Cerebellar nuclear complex (tissue), 1 donor: ENCODE results near the gene WWOX.

Source experiments
- DNase-seq, 2 experiments: peaks; one replicate each; lab custom pipeline; 2025; lab: John Stamatoyannopoulos, UW

Gene WWOX

GRCh38 chr16:78300469-78300868 is 201.0 kb downstream of the WWOX start:
- no peak for DNase-seq

GRCh38 chr16:78303946-78304345 is 204.5 kb downstream of the WWOX start:
- DNase-seq, result no peak

- DNase-seq, result no peak
Measured at GRCh38 chr16:78306361-78306760, 206.9 kb downstream of the WWOX start.

DNA sequence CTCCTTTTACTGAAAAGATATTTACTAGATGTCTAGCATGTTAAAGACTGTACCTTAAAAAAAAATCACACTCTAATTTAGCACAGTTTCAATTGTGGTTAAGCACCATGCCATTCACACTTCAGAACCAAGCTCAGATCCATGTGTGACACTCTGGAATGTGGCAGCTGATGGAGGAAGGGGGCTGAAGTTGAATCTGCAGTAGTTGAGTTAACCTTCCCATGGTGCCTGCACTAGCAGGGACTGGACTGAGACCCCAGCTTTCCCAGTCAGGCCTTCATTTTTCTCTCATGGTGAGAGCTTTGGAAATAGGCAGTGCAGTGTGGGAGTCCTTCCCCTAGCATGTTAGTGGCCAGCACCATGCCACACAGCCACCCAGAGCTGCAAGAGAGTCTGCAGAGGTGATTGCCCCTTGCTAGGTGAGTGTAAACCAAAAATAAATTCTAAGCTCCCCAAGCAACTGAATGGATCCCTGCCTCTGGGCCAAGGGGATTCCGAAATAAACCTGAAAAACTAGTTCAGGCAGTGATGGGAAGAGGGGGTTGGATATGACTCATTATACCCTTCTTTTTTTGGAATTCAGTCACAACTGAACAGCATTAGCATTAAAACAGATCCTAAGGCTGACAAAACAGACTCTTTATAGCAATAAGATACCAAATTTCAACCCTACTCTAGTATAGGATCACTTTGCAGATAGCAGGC is 208.5 kb downstream of the WWOX start:
- DNase-seq, result no peak

- no peak for DNase-seq
Measured at GRCh38 chr16:78309763-78310162, 210.3 kb downstream of the WWOX start.

- no peak for DNase-seq
Measured at GRCh38 chr16:78310196-78310595, 210.7 kb downstream of the WWOX start.

DNA sequence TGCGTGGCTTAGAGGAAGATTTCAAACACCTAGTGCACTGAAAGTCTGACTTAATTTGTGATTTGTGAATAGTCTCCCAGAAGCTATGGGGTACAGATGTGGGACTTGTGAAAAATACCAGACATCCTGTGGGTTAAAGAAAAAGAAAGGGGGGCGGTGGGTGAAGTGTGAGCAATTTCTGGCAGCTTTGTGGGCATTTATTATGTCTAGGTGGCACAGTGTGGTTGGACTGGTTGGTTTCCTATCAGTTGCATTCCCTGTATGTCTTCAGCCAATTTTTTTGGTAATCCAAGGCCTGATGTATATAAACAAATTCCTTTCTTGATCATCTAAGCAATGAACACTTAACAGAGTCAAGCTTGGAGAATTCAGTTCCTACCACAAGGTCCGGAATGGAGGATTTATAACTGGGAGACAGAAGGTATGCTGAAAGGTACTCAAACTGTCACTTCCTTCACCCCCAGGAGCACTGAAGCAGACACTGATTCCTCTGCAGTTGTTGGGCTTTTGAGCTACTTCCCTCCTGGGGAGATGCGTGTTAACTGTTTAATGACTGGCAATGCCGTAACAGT is 211.6 kb downstream of the WWOX start:
- DNase-seq, result no peak

GRCh38 chr16:78311831-78312230 is 212.4 kb downstream of the WWOX start:
- no peak for DNase-seq

DNA sequence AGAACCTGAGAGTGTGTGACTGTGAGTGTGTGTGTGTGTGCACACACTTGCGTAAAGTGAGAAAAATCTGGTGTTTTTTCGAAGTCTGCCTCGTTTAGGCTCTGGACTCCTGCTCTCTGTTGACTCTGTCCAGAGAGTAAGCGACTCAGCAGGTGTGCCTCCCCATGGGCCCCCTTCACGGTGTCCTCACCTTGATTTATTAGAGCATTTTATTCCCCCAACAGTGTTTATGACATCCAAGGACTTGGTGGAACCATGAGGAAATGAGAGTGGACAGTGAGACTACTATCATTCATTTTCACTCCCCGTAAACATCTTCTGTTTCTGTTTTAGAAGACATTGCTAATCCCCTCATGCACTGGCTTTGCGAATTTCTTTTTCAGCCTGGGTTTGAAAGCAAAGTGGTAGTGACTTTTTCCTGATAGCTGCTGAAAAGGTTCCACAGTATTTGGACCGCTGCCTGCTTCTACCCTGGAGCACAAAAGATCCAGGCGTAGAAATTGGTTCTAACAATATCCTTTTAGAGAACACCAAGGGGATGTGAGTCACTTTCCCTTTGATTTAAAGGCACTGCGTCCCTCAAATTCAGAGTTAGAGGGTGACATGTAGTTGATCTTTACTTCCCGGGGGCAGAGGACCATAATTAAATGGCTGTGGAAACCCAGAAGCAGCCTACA is 218.2 kb downstream of the WWOX start:
- DNase-seq, result no peak

DNA sequence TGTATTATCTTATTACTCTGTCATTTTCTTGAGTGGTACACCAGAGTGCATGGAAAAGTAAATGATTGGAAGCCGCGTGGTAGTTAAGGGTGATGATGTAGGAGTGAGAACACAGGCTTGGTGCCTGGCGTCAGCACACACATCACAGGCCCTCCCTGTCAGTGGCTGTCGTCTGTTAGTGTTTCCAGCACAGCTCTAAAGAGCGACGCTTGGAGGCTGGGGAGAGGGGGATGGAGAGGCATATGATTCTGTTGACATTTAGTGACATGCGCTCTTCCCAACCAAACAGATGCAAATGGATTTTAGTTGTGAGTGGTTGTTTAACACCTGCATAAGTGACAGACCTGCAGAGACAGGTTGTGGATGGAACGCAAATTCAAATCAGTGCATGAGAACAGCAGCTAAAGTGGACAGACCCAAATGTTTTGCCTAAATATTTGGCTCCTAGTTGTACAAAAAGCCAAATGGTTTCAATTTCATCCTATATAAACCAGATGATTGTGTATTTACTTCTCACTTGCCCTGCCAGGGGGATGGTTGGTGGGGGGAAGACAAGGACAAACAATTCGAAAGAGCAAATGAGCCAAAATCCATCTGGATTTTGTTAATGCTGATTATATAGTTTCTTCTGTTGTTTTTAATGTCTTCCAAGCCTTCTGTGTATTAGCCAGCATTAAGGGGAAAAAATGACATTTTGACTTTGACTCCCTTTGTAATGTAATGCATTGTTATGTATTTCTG is 222.3 kb downstream of the WWOX start:
- DNase-seq, result no peak

DNA sequence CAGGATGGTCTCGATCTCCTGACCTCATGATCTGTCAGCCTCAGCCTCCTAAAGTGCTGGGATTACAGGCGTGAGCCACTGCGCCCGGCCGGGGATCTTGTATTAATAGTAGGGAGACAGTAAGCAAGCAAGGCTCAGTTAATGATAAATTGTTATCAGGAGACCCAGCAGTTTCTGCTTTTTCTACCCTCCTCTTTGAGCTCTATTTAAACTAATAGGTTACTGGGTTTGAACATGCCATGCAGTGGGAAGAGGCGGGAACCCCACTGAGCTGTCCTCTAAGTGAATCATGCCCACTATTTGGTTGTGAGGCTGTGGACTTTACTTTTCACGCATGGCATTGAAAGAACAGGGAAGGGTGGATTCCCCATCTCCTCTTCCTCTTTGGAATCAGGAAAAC is 223.9 kb downstream of the WWOX start:
- DNase-seq, result no peak

DNA sequence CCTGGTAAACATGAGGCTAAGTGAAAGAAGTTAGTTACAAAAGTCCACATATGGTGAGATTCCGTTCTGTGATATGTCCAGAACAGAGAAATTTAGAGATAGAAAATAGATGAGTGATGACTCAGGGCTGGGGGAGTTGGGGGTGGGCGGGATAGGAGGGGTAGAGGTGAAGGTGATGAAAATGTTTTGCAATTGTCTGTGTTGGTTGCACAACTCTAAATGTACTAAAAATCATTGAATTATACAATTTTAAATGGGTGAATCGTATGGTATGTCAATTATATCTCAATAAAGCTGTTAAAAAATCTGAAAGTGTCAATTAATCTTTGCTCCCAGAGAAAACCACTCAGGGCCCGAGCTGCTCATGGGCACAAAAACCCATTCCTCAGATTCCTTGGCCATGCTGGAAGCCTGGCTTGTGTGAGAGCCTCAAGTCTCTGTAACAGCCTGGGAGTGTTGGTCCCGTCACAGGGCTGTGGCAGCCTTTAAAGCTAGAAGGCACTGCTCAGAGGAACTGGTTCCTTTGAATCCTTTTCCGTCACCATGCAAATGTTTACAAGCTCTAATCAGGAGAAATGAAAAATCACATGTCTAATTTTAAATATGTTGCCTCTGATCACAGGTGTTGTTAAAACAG is 225.3 kb downstream of the WWOX start:
- no peak for DNase-seq

DNA sequence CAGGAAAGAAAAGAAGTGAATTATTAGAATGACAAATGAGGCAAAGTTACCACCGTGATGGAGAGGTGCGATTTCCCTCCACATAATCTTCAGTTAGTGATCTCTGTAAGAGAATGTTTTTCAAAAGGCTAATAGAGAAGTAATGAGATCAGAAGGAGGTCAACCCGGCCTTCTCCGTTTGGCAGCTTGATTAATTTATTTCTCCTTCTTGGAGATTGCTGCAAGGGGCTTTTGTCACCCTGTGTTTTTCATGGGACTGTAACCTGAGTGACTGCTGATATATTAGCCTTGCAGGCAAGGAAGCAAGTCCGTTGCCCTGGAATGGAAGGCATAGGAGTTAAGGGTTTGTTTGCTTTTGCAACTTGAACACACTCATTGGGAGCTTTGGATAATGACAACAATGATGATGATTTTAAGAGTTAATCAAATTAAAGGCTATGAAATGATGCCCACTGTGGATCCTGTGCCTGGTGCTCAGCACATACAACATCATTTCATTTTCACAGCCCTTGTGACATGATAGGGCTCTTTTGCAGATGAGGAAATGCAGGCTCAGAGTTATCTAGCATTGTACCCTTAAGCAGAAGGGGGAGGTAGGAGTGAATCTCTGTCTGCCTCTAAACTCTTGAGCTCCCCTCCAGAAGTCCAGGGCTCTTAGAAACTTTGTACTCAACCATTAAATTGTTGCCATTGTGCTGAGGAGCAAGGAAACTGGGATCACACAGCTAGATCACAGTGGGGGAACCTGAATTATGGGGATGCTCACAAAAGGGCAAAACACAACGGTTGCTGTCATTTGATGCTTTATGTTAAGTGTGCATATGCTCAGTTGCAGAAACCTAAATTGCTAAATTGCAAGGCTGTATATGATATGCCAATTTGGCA is 226.3 kb downstream of the WWOX start:
- no peak for DNase-seq

GRCh38 chr16:78326731-78327130 is 227.3 kb downstream of the WWOX start:
- DNase-seq, result no peak

DNA sequence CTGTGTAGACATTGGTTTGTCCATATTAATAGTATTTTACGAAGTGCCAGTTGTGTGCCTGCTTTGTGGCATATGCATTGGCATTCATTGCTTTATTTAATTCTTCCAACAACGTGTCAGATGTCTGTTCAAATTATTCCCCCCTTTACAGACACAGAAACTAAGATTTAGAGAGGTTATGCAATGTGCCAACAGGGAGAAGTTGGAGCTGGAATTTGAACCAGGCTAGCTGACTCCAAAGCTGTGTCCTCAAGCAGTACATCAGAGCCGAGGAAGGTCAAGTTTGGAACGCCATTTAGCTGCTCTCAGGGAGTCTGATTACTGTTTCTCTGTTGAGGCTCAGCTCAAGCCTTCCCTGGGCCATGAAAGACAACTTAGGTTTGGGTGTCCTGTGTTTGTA is 232.3 kb downstream of the WWOX start:
- DNase-seq, result no peak

DNA sequence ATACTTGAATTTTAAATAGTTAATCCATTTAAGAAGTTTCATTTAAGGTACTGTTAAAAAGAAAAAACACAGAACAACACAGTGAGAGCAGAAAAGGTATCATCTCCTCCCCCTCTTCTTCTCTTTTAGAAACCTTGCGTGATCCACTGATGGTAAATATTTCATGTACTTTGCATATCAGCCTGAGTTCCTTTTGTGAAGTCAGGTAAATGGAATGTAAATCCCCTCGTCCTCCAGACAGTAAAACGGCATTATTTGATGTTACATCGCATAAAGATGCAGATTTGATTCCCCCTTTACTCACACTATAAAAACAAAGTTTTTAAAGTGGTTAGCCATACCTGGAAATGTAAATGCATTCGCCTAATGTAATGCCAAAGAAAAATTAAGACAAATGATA is 234.4 kb downstream of the WWOX start:
- no peak for DNase-seq

GRCh38 chr16:78340590-78340989 is 241.1 kb downstream of the WWOX start:
- no peak for DNase-seq

DNA sequence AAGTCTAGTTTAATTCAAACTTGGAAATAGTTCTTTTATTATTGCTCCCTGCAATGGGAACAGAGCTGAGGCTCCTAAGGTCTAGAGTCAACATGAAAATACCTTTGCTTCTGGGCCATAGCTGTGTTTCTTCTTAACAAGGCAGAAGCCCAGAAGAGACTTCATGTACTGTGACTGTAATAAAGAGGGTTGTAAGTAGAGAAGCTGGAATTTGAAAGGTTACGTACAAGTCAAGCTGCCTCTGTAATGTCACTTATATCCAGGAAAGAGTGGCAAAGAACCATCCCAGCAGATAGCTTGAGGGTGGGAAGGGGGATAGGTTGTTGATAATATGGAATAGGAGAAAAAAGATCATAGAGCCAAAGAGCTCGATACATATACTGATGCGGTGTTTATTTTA is 248.6 kb downstream of the WWOX start:
- no peak for DNase-seq

GRCh38 chr16:78348886-78349285 is 249.4 kb downstream of the WWOX start:
- DNase-seq, result no peak

- DNase-seq, result no peak
Measured at GRCh38 chr16:78352184-78352583, 252.7 kb downstream of the WWOX start.

DNA sequence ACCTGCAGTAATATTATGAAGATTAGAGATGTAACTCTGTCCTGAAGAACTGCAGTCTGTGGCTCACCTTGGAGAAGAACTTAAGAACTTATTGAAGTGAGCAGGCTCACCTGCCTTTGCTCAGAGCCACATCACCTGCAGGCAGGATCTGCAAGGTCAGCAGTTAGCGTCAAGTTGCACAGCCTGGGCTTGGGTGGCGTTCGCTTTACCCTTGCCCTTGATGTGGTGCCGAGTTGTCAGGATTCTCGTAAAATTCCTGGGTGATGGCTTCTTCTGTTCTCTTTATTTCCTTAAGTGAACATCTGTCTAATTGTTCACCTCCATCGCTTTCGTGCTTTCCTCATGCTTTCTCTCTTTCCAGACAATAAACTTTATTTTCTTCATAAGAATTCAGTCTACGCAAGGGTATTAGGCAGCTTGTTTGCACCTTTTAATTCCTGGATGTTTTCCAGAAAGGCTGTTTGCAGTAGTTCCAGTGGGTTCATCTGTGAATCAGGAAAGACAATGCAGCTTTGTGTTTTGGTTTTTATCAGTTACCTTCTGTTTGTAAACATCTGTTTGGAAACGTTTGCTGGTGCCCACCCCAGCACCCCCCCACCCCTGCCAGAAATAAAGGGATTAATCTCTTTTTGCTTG is 254.3 kb downstream of the WWOX start:
- no peak for DNase-seq
